GM18499 (cell line): ENCODE results near the gene SLC35G2.
"Not testable (repeated sequence)": the region's sequence is repeated elsewhere in the genome, so short reads cannot be mapped to it uniquely, and the experiment has no call there.

Experiments used
- ATAC-seq: cut with Tn5 transposase; IDR thresholded peaks from one replicate; pipeline ENCODE4 v1.9.1; 2021; ENCODE audit warnings: moderate number of reproducible peaks; ENCODE audit not compliant: insufficient read depth, unreplicated experiment

The SLC35G2 gene

DNA sequence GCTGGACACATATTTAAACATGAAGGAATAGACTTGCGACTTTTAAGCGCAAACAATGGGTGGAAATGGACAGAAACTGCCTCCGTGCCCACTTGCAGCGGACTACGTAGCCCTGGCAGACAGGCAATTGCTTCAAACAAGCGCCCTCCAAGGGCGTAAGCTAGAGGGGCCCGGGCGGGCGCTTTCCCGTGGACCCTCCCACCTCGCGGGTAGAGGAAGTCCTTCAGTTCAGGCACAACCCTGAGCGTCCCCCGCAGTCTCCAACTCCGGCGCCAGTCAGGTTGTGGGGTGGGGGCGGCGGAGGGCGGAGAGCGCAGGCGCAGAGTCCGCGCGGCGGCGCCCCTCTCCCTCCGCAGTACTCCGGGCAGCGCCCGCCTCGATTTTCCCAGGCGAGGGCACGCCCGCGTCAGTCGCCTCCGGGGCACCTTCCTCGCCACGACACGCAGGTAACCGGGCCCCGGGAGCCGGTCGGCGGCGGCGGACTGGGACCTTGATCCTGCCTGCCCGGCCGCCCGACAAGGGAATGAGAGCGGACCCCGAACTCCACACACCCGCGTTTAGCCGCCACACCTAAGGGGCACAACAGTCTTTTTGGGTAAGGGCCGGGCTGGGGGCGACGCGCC is at the start of gene SLC35G2:
SLC35G2 (plus strand) TSS at position 358 of the 623 bp plus-strand sequence. CDS start 35,335 bp downstream, outside the sequence.
- no peak for ATAC-seq

DNA sequence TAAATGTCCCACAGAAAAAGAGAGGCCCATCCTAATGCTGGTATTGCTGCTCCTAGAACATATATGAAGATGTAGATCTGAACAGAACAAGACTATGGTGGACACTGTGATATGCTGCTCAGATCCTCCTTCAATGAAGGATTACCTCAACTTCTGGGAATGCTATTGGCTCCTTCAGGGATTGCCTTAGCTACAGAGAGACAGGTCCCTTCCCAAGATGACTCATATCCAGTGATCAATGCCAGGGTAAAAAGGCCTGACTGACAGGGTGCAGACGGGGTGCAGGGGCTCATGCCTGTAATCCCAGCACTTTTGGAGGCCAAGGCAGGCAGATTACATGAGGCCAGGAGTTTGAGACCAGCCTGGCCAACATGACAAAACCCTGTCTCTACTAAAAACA is 46.2 kb upstream of the SLC35G2 start:
- ATAC-seq: no peak

DNA sequence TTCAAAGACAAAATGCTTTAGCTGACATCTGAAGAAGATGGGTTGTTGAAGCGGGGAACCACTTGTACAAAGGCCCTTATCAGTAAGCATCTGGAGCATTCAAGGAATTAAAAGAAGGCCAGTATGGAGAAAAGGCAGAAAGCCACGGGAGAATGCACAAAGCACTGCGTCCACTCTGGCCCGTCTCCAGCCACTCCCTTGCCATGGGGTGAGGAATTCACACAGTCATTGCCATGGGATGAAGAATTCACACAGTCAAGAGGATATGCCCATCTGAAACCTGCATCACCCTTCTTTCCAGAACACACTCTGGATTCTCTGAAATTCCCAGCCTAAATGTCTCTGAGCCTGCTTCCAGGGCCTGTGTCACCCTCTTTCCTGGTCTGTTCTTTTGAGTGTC is 40.1 kb upstream of the SLC35G2 start:
- no peak for ATAC-seq

DNA sequence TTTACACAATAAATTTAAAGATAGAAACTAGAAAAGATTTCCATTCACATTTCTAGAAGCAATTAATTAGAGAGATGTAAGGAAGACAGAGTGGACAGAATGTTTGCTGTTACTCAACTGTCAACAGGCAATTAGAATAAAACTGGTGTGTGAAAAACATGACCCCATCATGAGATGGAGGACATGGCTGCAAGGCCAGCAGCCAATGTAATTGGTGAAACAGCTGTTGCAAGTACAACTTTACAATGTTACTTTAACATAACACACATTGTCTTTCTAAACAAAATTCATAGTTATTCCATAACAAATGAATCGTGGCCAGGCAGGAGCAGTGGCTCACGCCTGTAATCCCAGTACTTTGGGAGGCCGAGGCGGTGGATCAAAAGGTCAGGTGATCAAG is 38.2 kb upstream of the SLC35G2 start:
- ATAC-seq: no peak

DNA sequence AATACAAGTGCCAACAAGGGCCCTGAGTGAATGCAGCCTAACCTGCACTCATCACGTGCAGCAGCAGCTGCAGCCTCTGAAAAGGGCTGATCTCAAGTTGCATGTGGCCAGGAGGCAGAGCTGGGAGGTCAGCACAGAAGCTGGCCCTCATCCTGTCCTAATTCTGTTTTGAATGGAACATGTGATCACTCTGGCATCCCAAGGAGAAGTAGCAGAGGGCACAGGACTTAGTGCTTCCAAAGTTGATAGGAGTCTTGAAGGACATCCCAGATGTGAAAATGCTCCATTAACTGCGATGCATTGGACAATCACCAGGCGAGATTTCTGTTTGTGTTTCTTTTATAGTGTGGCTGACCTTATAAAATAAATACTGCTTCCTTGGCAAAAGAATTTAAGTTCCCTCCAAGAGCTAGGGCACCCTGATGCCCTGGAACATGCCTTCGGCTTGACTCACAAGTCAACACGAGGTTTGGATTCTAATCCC is 35.2 kb upstream of the SLC35G2 start:
- ATAC-seq: no peak

DNA sequence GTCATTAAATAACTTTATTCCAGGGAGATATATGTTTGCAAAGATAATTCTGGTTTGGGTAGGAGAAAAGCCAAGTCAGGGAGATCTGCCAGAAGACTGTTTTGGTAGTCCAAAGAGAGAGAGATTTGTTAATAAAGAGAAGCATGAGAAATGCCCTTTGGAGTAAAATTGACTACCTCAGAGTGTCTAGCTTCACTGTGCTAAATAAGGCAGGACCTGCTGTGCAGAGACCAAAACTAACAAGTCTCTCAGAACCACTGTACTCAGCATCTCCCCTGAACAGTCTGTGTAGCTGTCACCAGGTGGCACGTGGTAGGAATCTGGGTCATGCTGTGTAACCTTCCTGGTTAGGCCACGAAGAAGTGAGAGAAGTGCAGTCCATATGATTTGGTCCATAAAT is 31.6 kb upstream of the SLC35G2 start:
- ATAC-seq: no peak

DNA sequence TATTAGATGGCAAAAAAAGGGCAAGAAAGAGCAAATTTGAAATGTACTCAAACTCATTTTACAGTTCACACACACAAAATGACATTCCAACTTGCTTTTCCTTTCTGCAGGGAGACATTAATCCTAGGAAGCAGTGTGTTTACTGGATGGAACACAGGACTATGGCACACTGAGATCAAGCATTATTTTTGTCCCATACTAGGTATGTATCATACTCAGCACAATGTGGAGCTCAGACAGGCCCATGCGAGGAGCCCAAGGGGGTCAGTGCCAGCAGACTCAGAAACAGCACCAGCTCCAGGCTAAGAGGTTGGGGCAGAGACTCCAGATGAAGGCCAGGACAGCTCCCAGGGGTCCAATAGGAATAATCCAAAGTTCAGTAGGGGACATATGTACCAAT is 30.8 kb upstream of the SLC35G2 start:
- ATAC-seq: no peak

DNA sequence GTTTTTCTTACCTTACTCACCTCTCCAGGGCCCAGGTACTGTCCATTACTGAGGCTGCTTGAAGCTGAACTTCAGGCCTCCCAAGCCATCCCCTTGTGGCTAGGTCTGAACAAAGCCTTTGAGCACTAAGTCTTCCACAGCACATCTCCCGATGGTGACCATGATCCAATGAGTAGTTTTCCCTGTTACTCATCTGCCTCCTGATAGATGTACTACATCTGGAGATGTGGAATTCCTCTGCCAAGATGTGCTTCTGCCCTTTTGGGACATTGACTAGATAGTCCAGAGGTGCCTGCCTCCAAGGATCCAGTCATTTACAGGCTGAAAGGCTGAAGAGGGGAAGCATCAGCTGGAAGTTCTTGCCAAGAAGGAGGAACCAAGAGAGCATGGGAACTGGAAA is 28.9 kb upstream of the SLC35G2 start:
- no peak for ATAC-seq

DNA sequence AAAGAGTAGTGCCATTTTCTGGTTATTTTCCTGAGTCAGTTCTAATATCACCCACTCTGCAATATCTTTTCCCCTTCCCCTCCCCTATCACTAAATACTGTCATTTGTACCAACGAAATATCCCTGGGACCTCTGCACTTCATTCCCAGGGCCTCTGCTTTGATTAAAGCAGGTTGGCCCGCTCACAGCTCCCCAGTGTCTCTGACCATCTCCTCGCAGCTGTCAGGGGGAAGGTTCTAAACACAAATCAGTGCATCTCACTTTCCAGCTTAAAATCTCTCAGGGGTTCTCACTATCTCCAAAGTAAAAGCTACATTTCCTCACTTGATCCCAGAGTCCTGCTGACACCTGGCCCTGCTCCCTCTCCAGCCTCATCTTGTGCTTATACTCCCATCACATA is 28.1 kb upstream of the SLC35G2 start:
- no peak for ATAC-seq

DNA sequence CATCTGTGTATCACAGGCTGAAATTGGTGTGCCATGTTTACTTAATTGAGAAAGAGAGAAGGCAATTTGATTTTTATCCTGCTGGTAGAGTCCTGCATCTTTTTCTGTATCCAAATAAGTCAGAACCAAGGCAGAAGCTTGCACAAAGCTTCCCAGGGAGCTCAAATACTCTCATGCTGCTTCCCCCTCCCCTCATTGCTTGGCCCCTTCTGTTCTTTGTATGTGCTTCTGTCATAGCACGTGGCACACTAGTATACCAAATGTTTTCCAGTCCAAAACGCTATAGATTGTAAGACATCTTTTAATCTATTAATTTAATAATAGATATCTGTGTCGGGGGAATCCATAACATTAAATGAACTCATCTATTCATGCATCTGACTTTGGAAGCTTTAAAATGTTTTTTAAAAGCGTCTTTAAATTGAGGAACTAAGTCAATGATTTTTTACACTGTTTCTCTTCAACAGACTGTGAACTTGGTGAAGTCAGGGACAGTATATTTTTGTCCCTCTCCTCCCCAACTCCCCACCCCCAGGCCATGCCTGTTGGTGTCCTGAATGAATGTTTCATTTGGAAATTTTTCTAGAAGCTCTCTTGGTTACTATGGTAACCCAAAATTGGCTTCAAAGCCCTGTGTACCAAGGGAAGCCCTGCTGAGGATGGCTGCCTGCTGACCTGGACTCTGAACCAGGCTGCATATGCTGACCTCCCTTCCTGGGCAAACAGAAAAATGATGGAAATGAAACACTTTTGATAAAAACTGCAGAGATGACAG is 26.2 kb upstream of the SLC35G2 start:
- no peak for ATAC-seq

DNA sequence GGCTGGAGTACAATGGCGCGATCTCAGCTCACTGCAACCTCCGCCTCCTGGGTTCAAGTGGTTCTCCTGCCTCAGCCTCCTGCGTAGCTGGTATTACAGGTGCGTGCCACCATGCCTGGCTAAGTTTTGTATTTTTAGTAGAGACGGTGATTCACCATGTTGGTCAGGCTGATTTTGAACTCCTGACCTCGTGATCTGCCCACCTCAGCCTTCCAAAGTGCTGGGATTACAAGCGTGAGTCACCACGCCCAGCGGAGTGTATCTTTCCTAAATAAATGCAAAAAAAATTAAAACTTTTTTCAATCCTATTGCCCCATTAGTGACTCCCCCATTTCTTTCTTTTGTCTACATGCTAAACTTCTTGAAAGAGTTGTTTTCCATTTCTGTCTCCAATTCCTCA is 17.8 kb upstream of the SLC35G2 start:
- not testable (repeated sequence) for ATAC-seq

DNA sequence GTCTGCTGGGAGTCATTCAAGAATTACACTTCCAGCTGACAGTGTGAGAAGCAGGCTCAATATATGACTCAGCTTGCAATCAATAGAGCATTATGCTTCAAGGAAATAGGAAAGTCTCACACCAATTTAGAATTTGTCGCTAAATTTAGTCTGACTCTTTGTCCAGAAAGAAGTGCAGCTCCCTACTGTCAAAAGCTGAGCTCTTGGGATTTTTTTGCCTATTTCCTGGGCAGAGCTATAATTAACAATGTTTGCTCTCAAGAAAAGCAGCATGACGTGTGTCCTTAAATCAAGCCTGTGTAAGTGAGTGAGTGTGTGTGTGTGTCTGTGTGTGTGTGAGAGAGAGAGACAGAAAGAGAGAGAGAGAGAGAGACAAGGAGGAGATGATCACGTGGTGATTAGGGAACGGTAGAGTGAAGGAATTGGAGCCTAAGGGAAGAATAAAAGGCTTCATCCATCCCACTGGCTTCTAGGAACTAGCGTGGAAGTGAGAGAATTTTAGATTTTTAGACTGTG is 16.4 kb upstream of the SLC35G2 start:
- ATAC-seq: no peak

DNA sequence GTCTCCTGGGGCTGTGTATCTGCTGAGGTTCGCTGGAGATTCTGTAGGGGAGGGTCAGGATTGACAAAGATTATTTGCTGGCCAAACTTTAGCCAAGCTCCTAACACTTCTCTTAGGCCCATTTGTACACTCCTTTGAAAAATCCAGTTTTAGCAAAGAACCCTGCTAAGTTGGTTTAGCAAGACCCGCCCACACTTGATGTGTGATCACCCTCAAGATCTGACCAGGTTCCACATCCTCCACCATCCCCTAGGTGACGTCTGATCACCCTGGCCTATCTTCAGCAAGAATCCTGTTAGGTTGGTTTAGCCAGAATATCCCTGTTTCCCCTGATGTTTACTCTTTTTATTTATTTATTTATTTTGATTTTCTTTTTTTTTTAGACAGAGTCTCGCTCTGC is 14.8 kb upstream of the SLC35G2 start:
- ATAC-seq: no peak

DNA sequence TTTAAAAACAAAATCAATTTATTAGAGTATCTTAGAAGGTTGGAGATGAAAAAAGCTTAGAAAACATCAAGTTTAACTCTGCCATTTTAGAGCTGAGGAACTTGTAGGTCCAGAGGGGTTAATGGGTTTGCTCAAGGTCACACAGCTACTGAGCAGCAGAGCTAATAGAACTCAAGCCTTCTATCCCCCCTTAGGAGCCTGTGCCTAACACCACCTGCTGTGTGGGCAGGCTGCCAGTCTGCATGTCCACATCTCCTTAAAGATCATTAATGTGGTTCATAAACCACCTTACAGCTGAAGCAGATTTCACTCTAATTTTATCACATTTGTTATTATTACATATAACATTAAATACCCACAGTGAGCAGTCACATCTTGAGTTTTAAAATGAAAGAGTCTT is 14.1 kb upstream of the SLC35G2 start:
- ATAC-seq: no peak

DNA sequence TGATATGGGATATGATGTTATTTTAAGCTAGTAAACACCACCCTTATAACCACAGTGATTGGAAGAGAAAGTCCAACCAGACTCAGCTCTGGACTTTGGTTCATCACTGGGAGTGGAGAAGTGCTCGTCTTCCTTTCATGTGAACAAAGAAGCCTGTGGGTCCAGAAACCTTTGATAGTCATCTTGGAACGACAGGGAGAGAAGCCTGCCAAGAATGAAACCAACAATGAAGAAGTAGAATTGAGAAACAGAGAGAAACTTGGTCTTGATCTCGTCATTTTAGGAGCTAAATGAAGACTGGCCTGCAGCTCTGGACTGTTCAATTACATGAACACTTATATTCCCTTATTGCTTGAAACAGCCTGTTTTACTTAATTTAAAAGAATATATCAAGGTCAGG is 13.1 kb upstream of the SLC35G2 start:
- no peak for ATAC-seq

DNA sequence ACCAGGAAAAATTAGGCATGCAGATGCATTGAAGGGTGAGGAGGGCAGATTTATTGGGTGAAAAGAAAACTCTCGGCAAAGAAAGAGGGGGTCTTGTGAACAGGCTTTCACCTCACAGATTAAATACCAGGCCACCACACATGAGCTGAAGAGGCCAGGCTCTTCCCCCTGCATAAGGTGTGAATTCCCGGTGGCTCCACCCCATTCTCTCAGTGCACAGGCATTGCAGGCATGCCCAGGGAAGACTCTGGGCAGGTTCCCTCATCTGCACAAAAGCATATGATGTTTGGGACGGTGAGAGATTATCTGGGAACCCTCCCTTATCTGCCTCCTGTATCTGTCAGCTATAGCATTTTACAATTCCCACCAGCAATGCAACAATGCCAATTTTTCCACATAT is 7.2 kb upstream of the SLC35G2 start:
- no peak for ATAC-seq

DNA sequence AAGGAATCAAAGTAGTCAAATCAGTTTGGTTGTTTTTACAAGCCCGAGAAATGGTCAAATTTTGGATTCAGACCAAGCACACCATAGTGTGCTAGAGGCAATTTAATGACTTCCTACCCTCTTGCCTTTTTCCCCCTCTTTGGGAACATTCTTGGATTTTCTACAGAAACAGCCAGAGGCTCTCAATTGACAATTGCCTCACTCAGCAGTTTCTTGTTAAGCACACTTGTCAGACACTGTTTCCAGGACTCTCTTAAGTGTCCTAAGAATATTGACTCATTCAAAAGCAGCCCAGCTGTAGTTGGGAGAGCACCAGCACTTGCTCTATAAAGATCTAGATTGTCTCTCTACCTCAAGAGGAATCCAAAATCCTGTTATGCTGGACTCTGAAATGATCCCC is 1.5 kb upstream of the SLC35G2 start:
- no peak for ATAC-seq

DNA sequence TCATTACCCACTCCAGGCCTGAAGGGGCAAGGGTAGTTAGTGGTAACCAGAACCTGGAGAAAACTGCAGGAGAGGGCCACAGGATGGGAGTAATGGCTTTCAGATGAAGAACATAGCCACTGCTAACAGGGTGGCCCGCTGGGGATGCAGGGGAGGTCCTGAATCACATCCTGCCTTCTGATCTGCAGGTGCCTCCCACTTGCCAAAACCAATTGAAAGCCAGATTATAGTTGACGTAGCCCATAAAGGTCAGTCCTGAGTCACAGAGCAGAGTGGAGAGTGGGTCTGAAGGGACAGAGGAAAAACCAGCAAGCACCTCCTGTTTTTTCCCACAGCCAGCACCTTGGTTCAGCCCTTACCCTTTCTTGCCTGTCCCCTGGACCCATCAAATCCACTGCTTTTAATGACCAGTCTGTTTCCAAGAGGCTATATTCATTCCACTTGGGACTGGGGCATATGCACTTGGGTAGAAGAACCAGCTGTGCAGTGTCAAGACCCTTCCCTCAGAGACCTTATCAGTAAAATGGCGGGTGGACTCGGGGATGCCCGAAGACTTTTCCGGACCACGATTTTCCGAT is 646 bp upstream of the SLC35G2 start:
- no peak for ATAC-seq

DNA sequence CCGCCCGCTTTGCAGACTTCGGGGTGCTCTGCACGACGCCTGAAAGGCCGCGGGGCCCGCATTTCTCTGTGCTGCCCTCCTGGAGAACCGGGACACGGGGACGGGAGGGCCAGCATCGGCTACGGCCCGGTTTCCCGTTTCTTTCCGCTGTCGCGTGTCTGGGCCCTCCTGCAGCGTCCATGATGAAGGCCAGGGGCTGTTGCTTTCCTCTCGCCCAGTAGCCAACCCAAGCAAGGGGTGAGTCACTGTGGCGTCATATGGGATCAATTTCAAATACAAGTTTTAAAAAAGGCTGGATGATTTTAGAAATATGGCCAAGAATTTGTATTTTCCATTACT is 435 bp downstream of the SLC35G2 start:
- no peak for ATAC-seq

DNA sequence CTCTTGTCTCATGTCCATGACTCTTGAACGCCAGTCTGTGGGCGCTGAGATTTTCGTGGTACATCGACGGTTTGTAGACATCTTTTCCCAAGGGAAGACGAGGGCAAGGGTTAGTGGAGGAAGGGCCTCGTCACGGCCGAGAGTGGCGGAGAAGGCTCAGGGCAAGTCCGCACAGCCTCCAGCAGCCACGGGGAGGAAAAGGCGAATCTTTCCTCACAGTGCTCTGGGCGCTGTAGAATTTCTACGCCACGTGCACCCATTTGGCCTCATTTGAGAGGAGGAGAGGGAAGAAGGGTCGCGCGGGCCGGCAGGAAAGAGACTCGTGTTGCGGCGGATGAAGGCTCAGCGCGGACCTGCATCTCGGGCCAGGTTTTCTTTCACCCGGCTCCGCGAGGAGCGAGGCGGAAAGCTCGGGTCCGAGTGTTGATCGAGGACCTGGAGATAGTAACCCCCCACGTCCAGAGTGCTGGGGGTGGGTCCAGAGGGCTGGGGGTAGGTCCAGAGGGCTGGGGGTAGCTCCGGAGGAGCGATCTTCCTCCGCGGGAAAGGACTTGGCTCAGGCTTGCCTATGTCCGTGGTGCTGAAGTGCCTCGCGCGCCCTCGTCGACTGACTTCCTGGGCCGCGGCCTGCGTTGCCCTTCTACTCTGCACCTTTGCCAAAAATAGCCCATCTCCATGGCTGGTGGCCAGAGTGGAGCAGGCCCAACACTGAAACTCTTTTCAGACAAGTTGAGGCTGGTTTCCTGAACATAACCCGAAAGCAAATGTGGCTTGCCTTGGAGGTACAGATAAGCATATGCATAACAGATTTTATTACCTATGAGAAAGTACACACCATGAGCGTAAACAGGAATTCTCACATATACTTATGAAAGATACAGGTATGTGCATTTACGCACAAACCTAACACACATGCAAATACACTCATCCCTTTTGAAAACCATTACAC is 1.1 kb downstream of the SLC35G2 start:
- no peak for ATAC-seq
